ENCODE data around the gene IHH.

IHH gene

GRCh38 chr2:219060821-219061791 lies at the start of gene IHH:
Gene IHH (minus strand): TSS chr2:219060921. CDS start chr2:219060467, 454 bp downstream.
- DNase-seq, result no peak

- DNase-seq, result no peak
These were observed 48.8 kb upstream of the IHH start for GRCh38 chr2:219109471-219109870.

GRCh38 chr2:219107758-219108157 lies 47.0 kb upstream of the IHH start:
- DNase-seq, result no peak

DNA sequence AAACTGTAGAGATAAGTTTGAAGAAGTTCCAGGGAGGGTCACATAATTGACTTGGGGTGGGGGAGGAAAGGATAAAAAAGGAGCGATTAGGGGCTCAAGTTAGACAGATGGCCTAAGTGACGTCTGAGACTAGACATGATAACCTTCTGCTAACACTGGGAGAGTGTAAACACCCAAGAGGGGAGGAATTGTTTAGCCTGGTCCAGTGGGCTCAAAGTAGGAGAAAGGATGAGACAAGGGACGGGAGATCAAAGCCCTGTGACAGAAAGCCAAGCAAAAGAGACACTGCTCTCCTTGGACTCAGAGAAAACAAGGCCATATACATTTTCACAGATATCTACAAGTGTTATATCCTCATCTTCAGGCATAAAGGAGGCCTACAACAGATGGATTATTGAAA lies 45.5 kb upstream of the IHH start:
- DNase-seq, result no peak

- DNase-seq, result no peak
These were observed 43.6 kb upstream of the IHH start for GRCh38 chr2:219104107-219105035.

DNA sequence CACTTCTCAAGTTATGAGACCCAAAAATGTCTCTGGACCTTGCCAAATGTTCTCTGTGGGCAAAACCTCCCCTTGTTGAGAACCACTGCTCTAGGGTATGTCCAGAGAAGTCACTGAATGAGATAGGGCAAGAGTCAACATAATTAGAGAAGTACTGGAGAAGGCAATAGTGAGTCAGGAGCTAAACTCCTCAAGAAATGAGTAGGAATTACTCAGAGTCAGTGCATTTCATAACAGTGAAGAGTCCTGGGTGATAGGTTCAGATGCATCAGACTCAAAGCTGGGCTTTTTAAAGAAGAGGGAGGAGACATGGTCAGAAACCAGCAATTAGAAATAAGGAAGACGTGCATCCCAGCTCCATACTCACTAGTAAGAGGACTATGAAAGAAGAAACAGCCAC lies 38.6 kb upstream of the IHH start:
- DNase-seq, result no peak

DNA sequence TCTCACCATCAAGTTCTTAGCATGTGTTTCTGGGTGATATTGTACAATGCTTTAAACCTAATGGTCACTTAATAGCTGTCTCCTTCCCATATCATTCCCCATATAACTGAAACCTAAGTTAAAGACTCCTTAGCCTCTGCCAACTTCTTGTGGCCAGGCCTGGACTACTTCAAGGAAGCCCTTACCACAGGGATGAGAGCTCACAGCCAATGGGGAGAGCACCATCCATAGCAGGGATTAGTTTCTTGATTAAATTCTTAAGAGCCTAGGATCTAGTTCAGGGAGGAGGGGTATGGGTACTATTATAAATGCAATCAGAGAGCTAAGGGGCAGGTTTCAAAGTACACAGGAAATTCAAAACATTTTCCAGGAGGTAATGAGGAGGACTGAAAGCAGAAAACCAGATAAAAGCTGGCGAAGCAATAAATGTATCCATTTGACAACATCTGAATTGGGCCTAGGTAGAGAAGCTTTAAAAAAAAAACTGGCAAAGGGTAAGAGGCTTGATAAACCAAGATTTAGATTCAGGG lies 34.8 kb upstream of the IHH start:
- no peak for DNase-seq

- DNase-seq, result no peak
These were observed 33.5 kb upstream of the IHH start for GRCh38 chr2:219094171-219094570.

DNA sequence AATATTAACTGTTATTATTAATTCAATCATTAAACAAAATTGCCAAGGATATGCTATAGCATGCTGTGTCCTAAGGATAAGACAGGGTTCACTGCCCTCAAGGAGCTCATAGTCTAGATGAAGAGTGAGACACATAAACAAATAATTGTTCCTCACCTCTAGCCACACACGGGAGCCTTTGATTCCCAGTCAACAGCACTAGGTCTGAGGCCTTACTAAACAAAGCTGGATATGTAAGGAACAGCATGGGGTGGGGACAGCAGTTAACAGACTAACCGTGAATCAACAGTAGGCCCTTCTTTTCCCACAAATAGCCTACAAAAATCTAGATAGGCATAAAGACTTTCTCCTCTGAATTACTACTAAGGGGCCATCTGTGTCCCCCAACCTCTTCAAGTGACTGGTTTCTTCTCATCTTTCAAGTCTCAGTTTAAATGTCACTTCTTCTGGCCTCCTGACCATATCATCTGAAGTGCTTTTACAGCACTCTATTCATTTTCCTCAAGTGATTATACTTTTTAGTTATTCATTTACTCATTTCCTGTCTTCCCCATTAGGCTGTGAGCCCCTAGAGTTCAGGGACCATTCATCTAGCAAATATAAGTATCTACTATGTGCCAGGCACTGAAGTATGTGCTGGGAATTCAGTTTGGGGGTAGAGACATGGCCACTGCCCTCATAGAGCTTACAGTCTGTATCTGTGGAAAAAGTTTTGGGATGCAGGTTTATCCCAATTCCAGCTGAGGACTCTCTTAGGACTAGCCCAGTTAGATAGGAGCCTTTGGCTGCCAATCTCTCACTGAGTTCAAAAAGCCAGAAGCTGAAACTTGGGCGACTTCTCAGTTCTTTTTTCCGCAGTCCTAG lies 29.9 kb upstream of the IHH start:
- no peak for DNase-seq

DNA sequence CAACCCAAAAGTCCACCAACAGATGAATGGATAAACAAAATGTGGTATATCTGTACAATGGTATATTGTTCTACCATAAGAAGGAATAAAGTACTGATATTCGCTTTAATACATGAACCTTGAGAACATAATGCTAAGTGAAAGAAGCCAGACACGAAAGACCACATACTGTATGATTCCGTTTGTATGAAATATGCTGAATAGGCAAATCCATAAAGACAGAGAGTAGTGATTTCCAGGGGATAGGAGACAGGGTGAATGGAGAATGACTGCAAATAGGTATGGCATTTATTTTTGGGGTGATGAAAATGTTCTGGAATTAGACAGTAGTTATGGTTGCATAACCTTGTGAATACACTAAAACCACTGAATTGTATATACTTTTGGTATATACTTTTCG lies 28.6 kb upstream of the IHH start:
- DNase-seq, result no peak

DNA sequence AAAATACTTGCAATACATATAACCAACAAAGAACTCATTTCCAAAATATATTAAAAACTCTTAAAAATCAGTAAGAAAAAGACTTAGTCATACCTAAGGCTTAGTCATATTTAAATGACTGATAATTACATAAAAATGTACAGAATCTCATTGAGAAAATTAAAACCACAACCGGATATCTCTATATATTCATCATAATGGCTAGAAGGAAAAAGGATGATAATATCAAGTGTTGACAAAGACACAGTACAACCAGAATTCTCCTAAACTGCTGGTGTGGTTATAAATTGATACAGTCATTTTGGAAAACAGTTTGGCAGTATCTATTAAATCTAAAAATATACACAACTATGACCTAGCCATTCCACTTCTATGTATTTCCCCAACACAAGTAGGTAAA lies 27.1 kb upstream of the IHH start:
- DNase-seq, result no peak

DNA sequence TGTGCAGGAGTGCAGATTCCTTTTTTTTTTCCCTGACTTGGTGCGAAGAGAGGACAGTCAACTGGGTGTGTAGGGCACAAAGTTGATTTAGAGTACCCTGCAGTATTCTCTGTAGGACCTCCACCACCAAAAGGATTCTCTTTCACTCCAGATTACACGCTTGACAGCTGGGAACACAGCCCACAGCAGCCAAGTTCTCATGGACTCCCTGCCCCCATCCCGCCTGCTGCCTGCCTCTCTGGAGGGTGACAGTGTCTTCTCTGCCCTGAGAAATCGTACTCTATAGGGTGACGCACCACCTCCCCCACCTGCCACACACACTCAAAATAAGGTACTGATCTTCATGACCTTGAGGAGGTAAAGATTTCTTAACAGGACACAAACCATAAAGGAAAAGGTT lies 26.6 kb upstream of the IHH start:
- DNase-seq, result no peak

- no peak for DNase-seq
These were observed 25.5 kb upstream of the IHH start for GRCh38 chr2:219086196-219086595.

DNA sequence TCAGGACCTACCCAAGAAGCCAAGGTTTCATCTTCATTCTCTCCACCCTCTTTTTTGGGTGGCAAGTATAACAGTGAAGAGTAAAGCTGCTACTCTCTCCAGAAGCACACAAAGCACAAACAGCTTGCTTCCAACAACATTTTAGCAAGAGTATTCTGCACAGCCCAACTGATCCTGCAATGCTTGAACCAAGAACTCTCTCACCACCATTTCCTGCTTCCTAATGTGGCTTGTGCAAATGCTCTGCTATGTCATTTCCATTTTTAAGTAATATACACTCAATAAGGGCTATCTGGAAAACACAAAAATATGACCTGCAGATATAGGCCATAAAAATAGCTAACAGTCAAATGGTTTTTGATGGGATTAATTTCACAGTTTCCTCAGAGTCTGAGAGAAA lies 24.1 kb upstream of the IHH start:
- DNase-seq, result no peak

DNA sequence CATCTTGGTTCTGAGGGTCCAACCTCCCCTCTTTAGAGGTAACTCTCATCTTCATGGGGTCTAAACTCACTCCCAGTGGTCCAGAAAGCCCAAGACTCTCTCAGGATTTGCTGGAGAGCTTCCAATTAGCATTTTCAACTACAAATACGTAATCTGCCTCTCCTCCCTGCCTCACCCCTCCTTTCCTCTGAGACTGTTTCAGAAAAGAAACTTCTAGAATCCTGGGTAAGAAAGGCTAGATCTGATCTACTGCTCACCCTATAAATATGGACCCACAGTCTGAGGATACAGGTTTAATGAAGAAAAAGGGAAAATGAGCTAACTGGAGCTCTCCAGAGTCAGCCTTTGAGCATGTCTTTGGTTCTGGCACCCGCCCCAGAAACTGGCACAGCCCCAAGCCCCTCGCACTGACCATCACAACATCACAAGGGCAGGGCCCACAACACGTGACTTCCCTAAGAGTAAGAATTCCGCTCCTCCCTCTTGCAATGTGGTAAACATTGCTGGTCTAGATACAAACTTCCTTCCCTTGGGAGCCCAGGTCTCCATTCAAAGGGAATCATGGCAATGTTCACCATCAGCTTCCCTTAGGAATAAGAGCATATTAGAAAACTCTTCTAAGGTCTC lies 21.7 kb upstream of the IHH start:
- no peak for DNase-seq

DNA sequence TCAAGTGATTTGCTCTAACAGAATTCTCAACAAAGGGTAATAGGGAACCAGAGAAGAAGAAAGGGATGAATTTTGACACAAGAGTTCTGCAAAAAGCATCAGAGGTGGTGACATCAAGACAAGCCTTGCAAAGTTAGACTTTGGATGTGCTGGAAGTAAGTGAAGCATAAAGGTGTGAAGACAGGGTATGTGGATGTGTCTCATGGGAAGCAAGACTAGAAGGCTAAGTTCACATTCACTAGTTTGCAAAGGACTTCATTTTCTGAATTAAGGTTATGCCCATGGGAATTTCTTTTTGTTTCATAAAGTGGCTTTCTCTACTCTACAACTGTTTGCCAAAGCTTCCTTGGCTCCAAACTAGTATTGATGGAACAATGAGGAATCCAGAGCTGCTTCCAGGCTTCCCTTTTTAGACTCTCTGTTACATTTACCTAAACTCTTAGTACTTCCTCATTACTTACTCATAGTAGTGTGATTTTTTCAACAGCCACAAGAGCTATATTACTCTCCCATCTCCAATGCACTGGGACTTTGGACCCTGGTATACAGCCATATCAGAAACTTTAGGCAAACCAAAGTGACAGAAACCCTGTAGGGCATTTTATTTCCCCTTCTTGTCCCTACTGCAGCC lies 21.1 kb upstream of the IHH start:
- DNase-seq, result no peak

DNA sequence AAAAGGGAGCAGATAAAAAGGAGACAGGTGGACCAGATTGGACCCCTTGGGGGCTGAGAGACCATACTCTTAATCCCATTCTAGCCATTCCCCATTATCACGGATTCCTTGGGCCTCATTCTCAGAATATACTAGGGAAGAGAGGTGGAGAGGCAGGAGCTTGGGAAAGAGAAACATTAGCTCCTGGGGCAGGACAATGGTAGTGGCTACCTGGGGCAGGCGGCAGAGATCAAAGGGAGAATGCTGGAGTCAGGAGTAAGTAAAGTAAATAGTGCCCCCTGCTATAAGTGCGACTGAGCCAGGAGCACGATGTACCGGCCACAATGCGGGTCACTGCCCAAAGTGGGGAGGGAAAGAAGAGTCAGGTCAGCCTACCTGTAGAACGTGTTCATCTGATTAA lies 20.4 kb upstream of the IHH start:
- DNase-seq, result no peak

DNA sequence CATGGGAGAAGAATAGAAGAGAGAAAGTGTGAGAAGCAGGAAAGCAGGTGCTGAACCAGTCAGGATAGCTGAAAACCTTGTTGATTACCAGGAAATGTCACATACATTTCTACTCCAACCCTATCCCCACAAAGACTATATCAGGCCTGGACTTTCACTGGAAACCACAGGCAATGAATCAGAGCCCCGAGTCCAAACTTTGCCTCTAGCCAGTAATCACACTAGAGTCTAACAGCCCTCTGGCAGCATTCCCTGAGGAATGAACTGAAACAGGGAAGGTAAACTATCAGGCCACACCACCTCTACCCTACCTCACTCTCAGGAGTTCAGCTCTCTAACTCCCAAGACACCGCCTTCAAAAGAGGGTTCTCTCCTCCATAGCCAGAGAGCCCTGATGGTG lies 18.7 kb upstream of the IHH start:
- DNase-seq, result no peak

- DNase-seq, result no peak
These were observed 18.2 kb upstream of the IHH start for GRCh38 chr2:219078951-219079350.

- no peak for DNase-seq
These were observed 17.4 kb upstream of the IHH start for GRCh38 chr2:219078126-219078525.

DNA sequence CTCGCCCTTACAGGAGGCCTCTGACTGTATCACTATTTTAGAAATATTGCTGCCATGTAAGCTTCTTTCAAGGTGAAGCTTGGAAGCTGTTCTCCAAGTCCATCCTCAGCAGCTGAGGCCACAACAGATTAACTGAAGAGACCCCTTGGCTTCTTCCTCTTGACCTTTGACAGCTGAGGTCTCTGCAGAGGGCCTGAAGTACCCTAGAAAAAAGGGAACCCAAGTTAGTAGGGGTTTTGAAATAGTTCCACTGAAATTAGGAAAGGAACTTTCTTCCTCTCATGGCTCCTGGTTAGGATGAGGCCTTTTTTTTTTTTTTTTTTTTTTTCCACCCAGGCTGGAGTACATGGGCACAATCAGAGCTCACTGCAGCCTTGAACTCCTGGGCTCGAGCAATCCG lies 15.5 kb upstream of the IHH start:
- no peak for DNase-seq
